K562 (cell line): ENCODE data around the gene CDC6.

ENCODE experiments used
- CREM ChIP-seq: IDR thresholded peaks from 2 replicates; pipeline ENCODE4 v1.6.1; 2014; ENCODE audit warnings: antibody characterized with exemption, low read depth
- HMG20A ChIP-seq: fragments of 450-650 bp; formaldehyde crosslinking; conservative IDR thresholded peaks from 2 replicates; pipeline ENCODE4 v1.4.0; 2020; ENCODE audit warnings: mild to moderate bottlenecking, mixed read lengths
- HNRNPH1 ChIP-seq: fragments of 200-400 bp; formaldehyde crosslinking; optimal IDR thresholded peaks from 2 replicates; pipeline ENCODE3; 2017; ENCODE audit warnings: low read depth, mild to moderate bottlenecking, low read length, moderate library complexity
- PBX2 ChIP-seq, 2 experiments: IDR thresholded peaks in 1 of 2; conservative IDR thresholded peaks in 1 of 2; 2 replicates each; pipeline ENCODE4 v1.6.1; 2016; ENCODE audit warnings: low read depth in 2 of 2, mild to moderate bottlenecking in 1 of 2, missing compliant biosample characterization in 1 of 2, missing genetic modification characterization in 1 of 2, moderate library complexity in 1 of 2
- TAF9B ChIP-seq: fragments of 450-650 bp; IDR thresholded peaks from 2 replicates; pipeline ENCODE4 v1.6.1; 2018; ENCODE audit warnings: mild to moderate bottlenecking; ENCODE audit not compliant: partially characterized antibody
- ZNF444 ChIP-seq: fragments of 250-450 bp; sonication (Bioruptor Pico); IDR thresholded peaks from 2 replicates; pipeline ENCODE4 v1.4.0; 2020; ENCODE audit warnings: mild to moderate bottlenecking, moderate library complexity
- TF ChIP-seq, protein P1 (sequence below), 3 experiments: IDR thresholded peaks in 2 of 3; conservative IDR thresholded peaks in 1 of 3; 2 replicates each; pipeline ENCODE4 v1.5.1; 2011 to 2012; ENCODE audit warnings: low read length in 3 of 3, mild to moderate bottlenecking in 3 of 3, control low read depth in 2 of 3, improper control_type of control experiment in 1 of 3, inconsistent platforms in 1 of 3, low read depth in 1 of 3, mixed read lengths in 1 of 3, moderate library complexity in 1 of 3; ENCODE audit not compliant: insufficient read depth in 2 of 3

DNA sequence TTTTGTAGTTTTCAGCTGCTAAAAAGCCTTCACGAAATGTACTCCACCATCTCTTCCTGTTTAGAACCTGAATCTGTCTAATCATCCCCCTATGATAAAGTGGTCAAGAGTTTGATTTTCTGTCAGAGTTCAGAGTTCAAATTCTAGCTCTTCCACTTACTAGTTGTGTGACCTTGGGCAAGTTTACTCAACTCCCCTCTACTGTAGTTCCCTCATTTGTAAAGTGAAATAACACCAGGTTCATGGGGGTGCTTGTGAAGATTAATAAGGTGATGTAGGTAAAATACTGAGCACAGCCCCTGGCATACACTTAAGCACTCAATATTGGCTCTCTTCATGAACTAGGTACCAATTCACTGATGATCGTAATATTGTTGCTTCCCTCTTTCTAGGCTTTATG, 1.2 kb upstream of the CDC6 start:
- TF ChIP-seq CREM: no peak
- TF ChIP-seq, protein P1, sequence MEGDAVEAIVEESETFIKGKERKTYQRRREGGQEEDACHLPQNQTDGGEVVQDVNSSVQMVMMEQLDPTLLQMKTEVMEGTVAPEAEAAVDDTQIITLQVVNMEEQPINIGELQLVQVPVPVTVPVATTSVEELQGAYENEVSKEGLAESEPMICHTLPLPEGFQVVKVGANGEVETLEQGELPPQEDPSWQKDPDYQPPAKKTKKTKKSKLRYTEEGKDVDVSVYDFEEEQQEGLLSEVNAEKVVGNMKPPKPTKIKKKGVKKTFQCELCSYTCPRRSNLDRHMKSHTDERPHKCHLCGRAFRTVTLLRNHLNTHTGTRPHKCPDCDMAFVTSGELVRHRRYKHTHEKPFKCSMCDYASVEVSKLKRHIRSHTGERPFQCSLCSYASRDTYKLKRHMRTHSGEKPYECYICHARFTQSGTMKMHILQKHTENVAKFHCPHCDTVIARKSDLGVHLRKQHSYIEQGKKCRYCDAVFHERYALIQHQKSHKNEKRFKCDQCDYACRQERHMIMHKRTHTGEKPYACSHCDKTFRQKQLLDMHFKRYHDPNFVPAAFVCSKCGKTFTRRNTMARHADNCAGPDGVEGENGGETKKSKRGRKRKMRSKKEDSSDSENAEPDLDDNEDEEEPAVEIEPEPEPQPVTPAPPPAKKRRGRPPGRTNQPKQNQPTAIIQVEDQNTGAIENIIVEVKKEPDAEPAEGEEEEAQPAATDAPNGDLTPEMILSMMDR (IDR thresholded peaks at IDR 0.05 in 2 of 3, conservative IDR thresholded peaks at IDR 0.05 in 1 of 3; ENCODE audit: insufficient read depth in 2 of 3, low read depth in 1 of 3, low read length in 3 of 3): no peak
- TF ChIP-seq ZNF444 (CRISPR knock-in tag): no peak
- no peak for TF ChIP-seq HMG20A (CRISPR knock-in tag)
- no peak for TF ChIP-seq TAF9B
- no peak for TF ChIP-seq HNRNPH1
- no peak for TF ChIP-seq PBX2 (CRISPR knock-in tag; IDR thresholded peaks at IDR 0.05; ENCODE audit: low read depth)
- no peak for TF ChIP-seq PBX2 (tag; conservative IDR thresholded peaks at IDR 0.05; ENCODE audit: low read depth)
